IPS-15b (cell line): ENCODE measurements around the gene PRTN3.
"Not testable (repeated sequence)": the region's sequence is repeated elsewhere in the genome, so short reads cannot be mapped to it uniquely, and the experiment has no call there.

Experiments used
- H3K27me3 ChIP-seq: one replicate; pipeline ENCODE4 v1.6.1; 2013; ENCODE audit warnings: low read length; ENCODE audit not compliant: control insufficient read depth, insufficient read depth
- H3K36me3 ChIP-seq: one replicate; pipeline ENCODE4 v1.6.1; 2013; ENCODE audit warnings: low read length; ENCODE audit not compliant: control insufficient read depth, insufficient read depth
- H3K4me1 ChIP-seq: one replicate; pipeline ENCODE4 v1.6.1; 2013; ENCODE audit warnings: mild to moderate bottlenecking, low read length; ENCODE audit not compliant: control insufficient read depth, insufficient read depth
- H3K4me3 ChIP-seq: one replicate; pipeline ENCODE4 v1.5.1; 2013; ENCODE audit warnings: low read depth, low read length
- H3K9ac ChIP-seq: one replicate; pipeline ENCODE4 v1.6.1; 2013; ENCODE audit warnings: low read depth, mild to moderate bottlenecking, low read length
- H3K9me3 ChIP-seq: one replicate; pipeline ENCODE4 v1.6.1; 2013; ENCODE audit warnings: mild to moderate bottlenecking, low read length; ENCODE audit not compliant: control insufficient read depth, insufficient read depth

PRTN3 gene

DNA sequence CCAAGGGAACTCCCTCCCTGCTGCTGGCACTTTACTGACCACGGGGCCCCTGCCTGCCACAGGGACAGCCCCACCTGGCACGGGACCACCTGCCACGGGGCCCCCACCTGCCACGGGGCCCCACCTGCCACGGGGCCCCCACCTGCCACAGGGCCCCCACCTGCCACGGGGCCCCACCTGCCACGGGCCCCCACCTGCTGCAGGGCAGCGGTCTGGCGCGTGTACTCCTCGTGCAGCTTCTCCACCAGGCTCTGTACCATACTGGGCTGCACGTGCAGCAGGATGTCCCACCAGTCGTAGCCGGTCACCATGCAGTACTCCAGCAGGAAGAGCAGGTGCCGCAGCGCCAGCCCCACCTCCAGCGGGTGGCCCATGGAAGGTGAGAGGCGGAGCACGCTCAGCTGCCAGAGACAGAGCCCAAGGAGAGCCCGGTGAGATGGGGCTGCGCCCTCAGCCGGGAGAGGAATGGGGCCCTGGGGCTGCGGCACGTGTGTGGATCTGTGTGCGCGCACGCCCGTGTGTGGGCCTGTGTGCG is 36.0 kb downstream of the PRTN3 start:
- Histone ChIP-seq H3K36me3 (peaks cover 32% of the 10 kb centered on the region), H3K27me3 (no peaks in the 10 kb centered on the region), H3K4me3 (no peak overlapping the region), H3K4me1 (peaks cover 2% of the 10 kb centered on the region), H3K9me3 (no peaks in the 10 kb centered on the region), H3K9ac (no peak overlapping the region)

- not testable (repeated sequence) for H3K9me3 ChIP-seq, H3K4me1 ChIP-seq, H3K9ac ChIP-seq, H3K4me3 ChIP-seq, H3K27me3 ChIP-seq
- H3K36me3 ChIP-seq, result peaks cover 37% of the 10 kb centered on the region
These were observed 37.3 kb downstream of the PRTN3 start for GRCh38 chr19:877992-878660.

- peaks cover 33% of the 10 kb centered on the region for H3K36me3 ChIP-seq
- H3K4me1 ChIP-seq, H3K4me3 ChIP-seq, H3K9ac ChIP-seq, H3K27me3 ChIP-seq, H3K9me3 ChIP-seq: not testable (repeated sequence)
These were observed 38.2 kb downstream of the PRTN3 start for GRCh38 chr19:878751-879561.

- H3K4me1 ChIP-seq, result no peaks in the 10 kb centered on the region
- no peaks in the 10 kb centered on the region for H3K9me3 ChIP-seq
- H3K4me3 ChIP-seq, result no peak overlapping the region
- no peak overlapping the region for H3K9ac ChIP-seq
- no peaks in the 10 kb centered on the region for H3K27me3 ChIP-seq
- peaks cover 33% of the 10 kb centered on the region for H3K36me3 ChIP-seq
These were observed 39.1 kb downstream of the PRTN3 start for GRCh38 chr19:879711-880438.

GRCh38 chr19:881385-882071 is 40.7 kb downstream of the PRTN3 start:
- H3K4me3 ChIP-seq, result no peak overlapping the region
- peaks cover 36% of the 10 kb centered on the region for H3K36me3 ChIP-seq
- no peaks in the 10 kb centered on the region for H3K9me3 ChIP-seq
- no peaks in the 10 kb centered on the region for H3K27me3 ChIP-seq
- no peak overlapping the region for H3K9ac ChIP-seq
- no peaks in the 10 kb centered on the region for H3K4me1 ChIP-seq

DNA sequence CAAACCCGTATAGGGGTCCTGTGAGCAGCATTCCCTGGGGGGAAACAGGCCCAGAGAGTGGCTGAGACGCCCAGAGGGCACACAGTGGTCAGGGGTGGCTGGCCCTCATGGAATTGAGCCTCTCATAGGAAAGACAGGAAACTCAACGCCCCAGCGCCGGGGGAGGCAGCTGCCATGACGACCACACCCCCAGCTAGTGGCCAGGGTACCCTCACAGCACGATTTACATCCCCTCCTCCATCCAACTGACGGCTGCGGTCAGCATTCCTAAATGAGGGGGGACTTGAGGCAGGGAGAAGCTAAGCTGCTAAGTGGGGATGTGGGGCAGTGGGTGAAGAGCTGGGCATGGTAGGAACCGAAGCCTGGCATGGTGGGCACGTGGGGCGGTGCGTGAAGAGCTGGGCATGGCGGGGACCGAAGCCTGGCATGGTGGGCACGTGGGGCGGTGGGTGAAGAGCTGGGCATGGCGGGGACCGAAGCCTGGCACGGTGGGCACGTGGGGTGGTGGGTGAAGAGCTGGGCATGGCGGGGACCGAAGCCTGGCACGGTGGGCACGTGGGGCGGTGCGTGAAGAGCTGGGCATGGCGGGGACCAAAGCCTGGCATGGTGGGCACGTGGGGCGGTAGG is 42.2 kb downstream of the PRTN3 start:
- H3K27me3 ChIP-seq, result no peaks in the 10 kb centered on the region
- H3K36me3 ChIP-seq, result peaks cover 36% of the 10 kb centered on the region
- no peak overlapping the region for H3K4me3 ChIP-seq
- no peak overlapping the region for H3K9ac ChIP-seq
- no peaks in the 10 kb centered on the region for H3K9me3 ChIP-seq
- no peaks in the 10 kb centered on the region for H3K4me1 ChIP-seq

DNA sequence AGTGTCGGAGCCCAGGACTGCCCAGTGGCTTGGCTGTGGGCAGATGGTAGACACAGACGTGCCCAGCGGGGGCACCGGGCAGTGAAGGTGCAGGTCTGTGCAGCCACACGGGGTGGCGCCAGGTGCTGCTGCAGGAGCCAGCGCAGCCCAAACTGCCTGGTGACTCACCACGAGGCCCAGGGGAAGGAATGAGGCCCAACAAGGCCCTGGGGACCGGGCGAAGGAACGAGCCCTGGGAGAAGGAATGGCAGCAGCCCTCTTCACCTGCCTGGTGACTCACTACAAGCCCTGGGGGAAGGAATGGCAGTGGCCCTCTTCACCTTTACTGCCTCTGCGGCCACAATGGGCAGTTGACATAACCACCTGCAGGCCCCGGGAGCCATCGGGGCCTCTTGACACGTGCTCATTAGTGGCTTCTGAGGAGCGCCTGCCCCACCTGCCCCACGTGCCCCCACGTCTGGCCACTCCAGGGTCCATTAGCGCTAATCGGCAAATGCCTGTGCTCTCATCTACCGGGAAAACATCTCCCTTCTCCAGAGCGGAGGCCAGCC is 42.9 kb downstream of the PRTN3 start:
- H3K4me1 ChIP-seq, result no peaks in the 10 kb centered on the region
- no peaks in the 10 kb centered on the region for H3K9me3 ChIP-seq
- H3K9ac ChIP-seq, result no peak overlapping the region
- no peak overlapping the region for H3K4me3 ChIP-seq
- peaks cover 39% of the 10 kb centered on the region for H3K36me3 ChIP-seq
- no peaks in the 10 kb centered on the region for H3K27me3 ChIP-seq

DNA sequence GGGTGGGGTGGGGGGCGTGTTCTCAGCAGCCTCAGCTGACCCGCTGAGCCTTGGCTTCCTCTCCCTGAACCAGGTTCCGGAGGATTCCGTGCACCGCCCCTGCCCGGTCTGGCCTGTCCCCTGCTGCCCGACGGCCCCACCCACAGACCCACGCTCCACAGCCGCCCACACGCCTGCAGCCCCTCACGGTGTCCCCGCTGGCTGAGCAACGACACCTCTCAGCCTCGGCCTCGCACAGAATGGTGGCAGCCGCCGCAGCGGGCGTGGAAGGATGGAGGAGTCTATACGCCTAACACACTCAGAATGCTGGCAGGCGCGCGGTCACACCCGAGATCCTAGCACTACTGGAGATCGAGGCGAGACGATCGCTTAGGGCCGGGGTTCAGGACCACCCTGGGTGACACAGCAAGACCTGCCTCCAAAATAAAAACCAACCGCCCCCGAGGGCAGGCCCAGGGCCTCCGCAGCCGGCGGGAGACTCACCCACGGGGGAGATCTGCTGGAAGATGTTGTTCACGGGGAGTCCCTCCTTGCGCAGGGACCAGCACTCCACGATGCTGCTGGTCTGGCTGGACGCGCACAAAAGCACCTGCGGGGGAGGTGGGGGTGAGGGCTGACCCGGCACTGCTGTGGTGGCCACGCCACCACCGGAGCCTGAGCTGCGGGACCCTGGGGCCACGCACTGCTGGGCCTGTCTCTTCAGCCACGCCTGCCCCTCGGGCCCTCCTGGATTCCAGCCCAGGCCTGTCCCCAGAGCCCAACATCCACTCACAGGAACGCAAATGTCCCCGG is 43.8 kb downstream of the PRTN3 start:
- Histone ChIP-seq H3K9me3 (no peaks in the 10 kb centered on the region), H3K27me3 (no peaks in the 10 kb centered on the region), H3K9ac (no peak overlapping the region), H3K4me1 (no peaks in the 10 kb centered on the region), H3K36me3 (peaks cover 42% of the 10 kb centered on the region), H3K4me3 (no peak overlapping the region)

DNA sequence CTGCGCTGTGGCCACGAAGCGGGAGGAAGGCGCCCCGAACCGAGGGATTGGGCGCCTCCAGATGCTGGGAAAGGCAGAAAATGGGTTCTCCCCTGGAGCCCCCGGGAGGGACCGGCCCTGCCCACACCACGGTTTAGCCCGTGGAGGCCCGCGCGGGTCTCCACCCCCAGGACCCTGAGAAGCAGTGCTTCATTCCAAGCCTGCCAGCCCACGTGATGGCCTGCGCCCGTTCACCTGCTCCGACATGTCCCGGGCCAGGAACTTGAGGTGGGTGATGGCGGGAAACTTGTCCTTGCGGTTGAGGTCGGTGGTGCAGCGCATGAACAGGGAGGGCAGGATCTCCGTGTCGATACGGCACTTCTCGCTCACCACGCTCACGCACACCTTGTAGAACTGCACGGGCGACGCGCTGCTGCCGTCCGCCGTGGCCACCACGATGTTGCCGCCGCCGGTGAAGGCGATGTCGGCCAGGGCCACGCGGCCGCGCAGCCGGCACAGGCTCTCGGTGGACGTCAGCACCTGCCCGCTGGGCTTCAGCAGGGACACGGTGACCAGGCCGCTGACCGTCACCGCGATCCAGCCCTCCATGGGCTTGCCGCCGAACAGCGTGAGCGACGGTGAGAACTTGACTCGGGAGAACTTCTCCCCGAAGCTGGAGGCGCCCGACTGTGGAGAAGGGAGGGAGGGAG is 44.9 kb downstream of the PRTN3 start:
- H3K27me3 ChIP-seq, result no peaks in the 10 kb centered on the region
- H3K4me1 ChIP-seq, result no peaks in the 10 kb centered on the region
- no peak overlapping the region for H3K9ac ChIP-seq
- no peak overlapping the region for H3K4me3 ChIP-seq
- H3K9me3 ChIP-seq, result no peaks in the 10 kb centered on the region
- peaks cover 53% of the 10 kb centered on the region for H3K36me3 ChIP-seq

- Histone ChIP-seq H3K36me3 (peaks cover 52% of the 10 kb centered on the region), H3K9me3 (no peaks in the 10 kb centered on the region), H3K4me3 (no peak overlapping the region), H3K9ac (no peak overlapping the region), H3K27me3 (no peaks in the 10 kb centered on the region), H3K4me1 (no peaks in the 10 kb centered on the region)
These were observed 46.3 kb downstream of the PRTN3 start for GRCh38 chr19:887072-887471.
